ENCODE measurements around the gene IL37.

The IL37 gene

DNA sequence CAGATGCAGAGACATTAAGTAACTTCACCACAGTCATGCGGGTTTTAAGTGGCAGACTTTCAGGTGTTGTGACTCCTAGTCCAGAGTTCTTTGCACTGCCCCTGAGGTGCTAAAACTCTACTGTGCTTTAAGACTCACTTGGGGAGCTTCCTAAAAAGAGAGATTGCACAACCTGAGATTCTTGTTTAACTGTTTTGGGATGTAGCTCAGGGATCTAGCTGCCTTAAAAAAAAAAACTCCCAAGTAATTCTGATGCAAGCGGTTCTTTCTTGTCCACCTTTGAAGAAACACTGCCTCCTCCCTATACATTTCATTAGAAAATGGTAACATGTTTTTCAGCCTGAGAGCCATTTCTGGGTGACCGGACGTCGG, 13.0 kb downstream of the IL37 start (continued):
- no peak for TF ChIP-seq ZNF8 (CRISPR knock-in tag; IDR thresholded peaks at IDR 0.05)
- TF ChIP-seq, protein P1, sequence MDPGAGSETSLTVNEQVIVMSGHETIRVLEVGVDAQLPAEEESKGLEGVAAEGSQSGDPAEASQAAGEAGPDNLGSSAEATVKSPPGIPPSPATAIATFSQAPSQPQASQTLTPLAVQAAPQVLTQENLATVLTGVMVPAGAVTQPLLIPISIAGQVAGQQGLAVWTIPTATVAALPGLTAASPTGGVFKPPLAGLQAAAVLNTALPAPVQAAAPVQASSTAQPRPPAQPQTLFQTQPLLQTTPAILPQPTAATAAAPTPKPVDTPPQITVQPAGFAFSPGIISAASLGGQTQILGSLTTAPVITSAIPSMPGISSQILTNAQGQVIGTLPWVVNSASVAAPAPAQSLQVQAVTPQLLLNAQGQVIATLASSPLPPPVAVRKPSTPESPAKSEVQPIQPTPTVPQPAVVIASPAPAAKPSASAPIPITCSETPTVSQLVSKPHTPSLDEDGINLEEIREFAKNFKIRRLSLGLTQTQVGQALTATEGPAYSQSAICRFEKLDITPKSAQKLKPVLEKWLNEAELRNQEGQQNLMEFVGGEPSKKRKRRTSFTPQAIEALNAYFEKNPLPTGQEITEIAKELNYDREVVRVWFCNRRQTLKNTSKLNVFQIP (CRISPR knock-in tag; IDR thresholded peaks at IDR 0.05; ENCODE audit: borderline replicate concordance, low read depth): no peak
- TF ChIP-seq, protein P2, sequence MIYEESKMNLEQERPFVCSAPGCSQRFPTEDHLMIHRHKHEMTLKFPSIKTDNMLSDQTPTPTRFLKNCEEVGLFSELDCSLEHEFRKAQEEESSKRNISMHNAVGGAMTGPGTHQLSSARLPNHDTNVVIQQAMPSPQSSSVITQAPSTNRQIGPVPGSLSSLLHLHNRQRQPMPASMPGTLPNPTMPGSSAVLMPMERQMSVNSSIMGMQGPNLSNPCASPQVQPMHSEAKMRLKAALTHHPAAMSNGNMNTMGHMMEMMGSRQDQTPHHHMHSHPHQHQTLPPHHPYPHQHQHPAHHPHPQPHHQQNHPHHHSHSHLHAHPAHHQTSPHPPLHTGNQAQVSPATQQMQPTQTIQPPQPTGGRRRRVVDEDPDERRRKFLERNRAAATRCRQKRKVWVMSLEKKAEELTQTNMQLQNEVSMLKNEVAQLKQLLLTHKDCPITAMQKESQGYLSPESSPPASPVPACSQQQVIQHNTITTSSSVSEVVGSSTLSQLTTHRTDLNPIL (CRISPR knock-in tag; IDR thresholded peaks at IDR 0.05; ENCODE audit: low read depth): no peak

DNA sequence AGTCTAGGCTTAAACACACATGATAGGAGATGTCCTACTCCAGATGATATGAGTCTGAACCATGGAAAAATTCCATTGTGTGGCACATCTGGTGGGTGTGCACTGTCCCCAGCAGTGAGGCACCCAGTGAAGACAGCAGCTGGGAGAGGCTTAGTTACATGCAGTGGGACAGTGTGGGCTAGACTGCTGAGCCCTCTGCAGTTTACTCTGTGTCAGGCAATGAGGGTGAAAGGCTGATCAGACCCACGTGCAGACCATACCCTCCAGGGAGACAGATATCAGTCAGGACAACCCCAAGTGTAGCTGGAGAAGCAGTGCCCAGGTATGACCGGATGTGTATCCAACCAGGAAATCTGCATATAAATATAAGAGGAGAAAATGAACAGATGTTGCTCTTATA, 13.4 kb downstream of the IL37 start:
- ATAC-seq: no peak
- TF ChIP-seq PPARA (CRISPR knock-in tag; IDR thresholded peaks at IDR 0.05; ENCODE audit: borderline replicate concordance) (no peak), ZFP30 (CRISPR knock-in tag; IDR thresholded peaks at IDR 0.05) (no peak), ZFP3 (CRISPR knock-in tag; IDR thresholded peaks at IDR 0.05) (no peak), ZC3H10 (CRISPR knock-in tag; IDR thresholded peaks at IDR 0.05) (no peak), RARB (CRISPR knock-in tag; IDR thresholded peaks at IDR 0.05) (no peak), TCF4 (CRISPR knock-in tag; IDR thresholded peaks at IDR 0.05; ENCODE audit: borderline replicate concordance) (no peak), GLIS3 (CRISPR knock-in tag; IDR thresholded peaks at IDR 0.05) (no peak), ZNF8 (CRISPR knock-in tag; IDR thresholded peaks at IDR 0.05) (no peak), ARNTL (CRISPR knock-in tag; IDR thresholded peaks at IDR 0.05; ENCODE audit: borderline replicate concordance, low read depth) (no peak), BACH2 (CRISPR knock-in tag; IDR thresholded peaks at IDR 0.05; ENCODE audit: borderline replicate concordance) (no peak), ISL1 (CRISPR knock-in tag; IDR thresholded peaks at IDR 0.05) (no peak), ZNF70 (CRISPR knock-in tag; IDR thresholded peaks at IDR 0.05) (no peak), SNAI2 (CRISPR knock-in tag; IDR thresholded peaks at IDR 0.05) (no peak), OSR1 (CRISPR knock-in tag; IDR thresholded peaks at IDR 0.05) (no peak), ESRRG (CRISPR knock-in tag; IDR thresholded peaks at IDR 0.05) (no peak)
- TF ChIP-seq, protein P3, sequence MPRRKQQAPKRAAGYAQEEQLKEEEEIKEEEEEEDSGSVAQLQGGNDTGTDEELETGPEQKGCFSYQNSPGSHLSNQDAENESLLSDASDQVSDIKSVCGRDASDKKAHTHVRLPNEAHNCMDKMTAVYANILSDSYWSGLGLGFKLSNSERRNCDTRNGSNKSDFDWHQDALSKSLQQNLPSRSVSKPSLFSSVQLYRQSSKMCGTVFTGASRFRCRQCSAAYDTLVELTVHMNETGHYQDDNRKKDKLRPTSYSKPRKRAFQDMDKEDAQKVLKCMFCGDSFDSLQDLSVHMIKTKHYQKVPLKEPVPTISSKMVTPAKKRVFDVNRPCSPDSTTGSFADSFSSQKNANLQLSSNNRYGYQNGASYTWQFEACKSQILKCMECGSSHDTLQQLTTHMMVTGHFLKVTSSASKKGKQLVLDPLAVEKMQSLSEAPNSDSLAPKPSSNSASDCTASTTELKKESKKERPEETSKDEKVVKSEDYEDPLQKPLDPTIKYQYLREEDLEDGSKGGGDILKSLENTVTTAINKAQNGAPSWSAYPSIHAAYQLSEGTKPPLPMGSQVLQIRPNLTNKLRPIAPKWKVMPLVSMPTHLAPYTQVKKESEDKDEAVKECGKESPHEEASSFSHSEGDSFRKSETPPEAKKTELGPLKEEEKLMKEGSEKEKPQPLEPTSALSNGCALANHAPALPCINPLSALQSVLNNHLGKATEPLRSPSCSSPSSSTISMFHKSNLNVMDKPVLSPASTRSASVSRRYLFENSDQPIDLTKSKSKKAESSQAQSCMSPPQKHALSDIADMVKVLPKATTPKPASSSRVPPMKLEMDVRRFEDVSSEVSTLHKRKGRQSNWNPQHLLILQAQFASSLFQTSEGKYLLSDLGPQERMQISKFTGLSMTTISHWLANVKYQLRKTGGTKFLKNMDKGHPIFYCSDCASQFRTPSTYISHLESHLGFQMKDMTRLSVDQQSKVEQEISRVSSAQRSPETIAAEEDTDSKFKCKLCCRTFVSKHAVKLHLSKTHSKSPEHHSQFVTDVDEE (CRISPR knock-in tag; IDR thresholded peaks at IDR 0.05): no peak
- TF ChIP-seq, protein P2 (CRISPR knock-in tag; IDR thresholded peaks at IDR 0.05; ENCODE audit: low read depth): no peak
- TF ChIP-seq, protein P4, sequence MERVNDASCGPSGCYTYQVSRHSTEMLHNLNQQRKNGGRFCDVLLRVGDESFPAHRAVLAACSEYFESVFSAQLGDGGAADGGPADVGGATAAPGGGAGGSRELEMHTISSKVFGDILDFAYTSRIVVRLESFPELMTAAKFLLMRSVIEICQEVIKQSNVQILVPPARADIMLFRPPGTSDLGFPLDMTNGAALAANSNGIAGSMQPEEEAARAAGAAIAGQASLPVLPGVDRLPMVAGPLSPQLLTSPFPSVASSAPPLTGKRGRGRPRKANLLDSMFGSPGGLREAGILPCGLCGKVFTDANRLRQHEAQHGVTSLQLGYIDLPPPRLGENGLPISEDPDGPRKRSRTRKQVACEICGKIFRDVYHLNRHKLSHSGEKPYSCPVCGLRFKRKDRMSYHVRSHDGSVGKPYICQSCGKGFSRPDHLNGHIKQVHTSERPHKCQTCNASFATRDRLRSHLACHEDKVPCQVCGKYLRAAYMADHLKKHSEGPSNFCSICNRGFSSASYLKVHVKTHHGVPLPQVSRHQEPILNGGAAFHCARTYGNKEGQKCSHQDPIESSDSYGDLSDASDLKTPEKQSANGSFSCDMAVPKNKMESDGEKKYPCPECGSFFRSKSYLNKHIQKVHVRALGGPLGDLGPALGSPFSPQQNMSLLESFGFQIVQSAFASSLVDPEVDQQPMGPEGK (CRISPR knock-in tag; IDR thresholded peaks at IDR 0.05; ENCODE audit: borderline replicate concordance): no peak
- TF ChIP-seq, protein P5, sequence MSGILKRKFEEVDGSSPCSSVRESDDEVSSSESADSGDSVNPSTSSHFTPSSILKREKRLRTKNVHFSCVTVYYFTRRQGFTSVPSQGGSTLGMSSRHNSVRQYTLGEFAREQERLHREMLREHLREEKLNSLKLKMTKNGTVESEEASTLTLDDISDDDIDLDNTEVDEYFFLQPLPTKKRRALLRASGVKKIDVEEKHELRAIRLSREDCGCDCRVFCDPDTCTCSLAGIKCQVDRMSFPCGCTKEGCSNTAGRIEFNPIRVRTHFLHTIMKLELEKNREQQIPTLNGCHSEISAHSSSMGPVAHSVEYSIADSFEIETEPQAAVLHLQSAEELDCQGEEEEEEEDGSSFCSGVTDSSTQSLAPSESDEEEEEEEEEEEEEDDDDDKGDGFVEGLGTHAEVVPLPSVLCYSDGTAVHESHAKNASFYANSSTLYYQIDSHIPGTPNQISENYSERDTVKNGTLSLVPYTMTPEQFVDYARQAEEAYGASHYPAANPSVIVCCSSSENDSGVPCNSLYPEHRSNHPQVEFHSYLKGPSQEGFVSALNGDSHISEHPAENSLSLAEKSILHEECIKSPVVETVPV (CRISPR knock-in tag; IDR thresholded peaks at IDR 0.05): no peak

DNA sequence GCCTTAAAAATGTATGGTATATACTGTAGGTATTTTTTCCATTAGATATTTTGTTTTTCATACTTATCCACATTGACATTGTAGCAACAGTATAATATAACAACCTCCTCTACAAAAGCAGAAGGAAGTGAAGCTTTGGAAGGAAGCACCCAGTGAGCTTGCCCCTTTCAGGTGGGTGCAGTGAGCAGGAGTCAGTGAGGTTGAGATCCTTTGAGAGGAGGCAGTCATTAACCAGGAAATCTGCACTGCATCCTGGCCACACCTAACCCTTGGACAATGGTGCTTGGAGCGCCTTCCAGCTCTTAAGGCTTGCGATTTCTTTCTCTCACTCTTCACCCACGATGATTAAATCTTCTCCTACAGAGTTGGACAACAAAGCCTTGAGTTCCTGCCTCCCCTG, 13.9 kb downstream of the IL37 start:
- ATAC-seq: no peak

More for the DNA sequence above, 13.9 kb downstream of the IL37 start:
- no peak for TF ChIP-seq ZFP3 (CRISPR knock-in tag; IDR thresholded peaks at IDR 0.05)
- no peak for TF ChIP-seq TCF4 (CRISPR knock-in tag; IDR thresholded peaks at IDR 0.05; ENCODE audit: borderline replicate concordance)
- TF ChIP-seq, protein P5 (CRISPR knock-in tag; IDR thresholded peaks at IDR 0.05): no peak
- no peak for TF ChIP-seq ISL1 (CRISPR knock-in tag; IDR thresholded peaks at IDR 0.05)
- no peak for TF ChIP-seq ZNF565 (CRISPR knock-in tag; conservative IDR thresholded peaks at IDR 0.05; ENCODE audit: low read depth)
- no peak for TF ChIP-seq ZFP30 (CRISPR knock-in tag; IDR thresholded peaks at IDR 0.05)
- no peak for TF ChIP-seq ZC3H10 (CRISPR knock-in tag; IDR thresholded peaks at IDR 0.05)

Measured in SK-N-SH treated with all-trans-retinoic acid at 6 μM for 48 hours (cell line).